Memory B cell (primary cell): ENCODE data around the gene REEP5.
A peak's percentile ranks its signal among the peaks of the same experiment; 100 is the strongest.
"Not testable (repeated sequence)": the region's sequence is repeated elsewhere in the genome, so short reads cannot be mapped to it uniquely, and the experiment has no call there.

Experiments used
- ATAC-seq: fragments of 150-1000 bp; cut with Tn5 transposase; 2 replicates; pipeline ENCODE4 v1.10.0; 2021; ENCODE audit warnings: low read depth, mild to moderate bottlenecking, moderate library complexity
- DNase-seq, 2 donors: peaks; one replicate each; pipeline ENCODE4 v3.0.0; 2022; ENCODE audit warnings: low spot score in 2 of 2
- H3K27ac Mint-ChIP-seq: one replicate; pipeline ENCODE4 v1.8.0; 2022; ENCODE audit warnings: mild to moderate bottlenecking, moderate library complexity, mixed read lengths
- H3K27me3 Mint-ChIP-seq: one replicate; pipeline ENCODE4 v1.8.0; 2022; ENCODE audit warnings: mixed read lengths
- H3K36me3 Mint-ChIP-seq: one replicate; pipeline ENCODE4 v1.8.0; 2022; ENCODE audit warnings: mild to moderate bottlenecking, mixed read lengths
- H3K4me1 Mint-ChIP-seq: one replicate; pipeline ENCODE4 v1.8.0; 2022; ENCODE audit warnings: mixed read lengths
- H3K4me3 Mint-ChIP-seq: one replicate; pipeline ENCODE4 v1.8.0; 2022; ENCODE audit warnings: mild to moderate bottlenecking, moderate library complexity, mixed read lengths
- H3K9me3 Mint-ChIP-seq: one replicate; pipeline ENCODE4 v1.8.0; 2022; ENCODE audit warnings: mixed read lengths

Gene REEP5

GRCh38 chr5:112921833-112922817 lies at the start of gene REEP5:
Gene REEP5 (minus strand): TSS chr5:112922227. CDS start chr5:112922190, 37 bp downstream.
- Mint-ChIP-seq H3K27me3 (no peaks in the 10 kb centered on the region), H3K36me3 (peaks cover 14% of the 10 kb centered on the region), H3K27ac (peak within 1 kb of the TSS; percentile 82), H3K4me3 (peak within 1 kb of the TSS; percentile 90), H3K9me3 (no peaks in the 10 kb centered on the region), H3K4me1 (peaks cover 43% of the 10 kb centered on the region)
- DNase-seq = peak; percentile 76 to 83
- peak; percentile 72 for ATAC-seq

- Mint-ChIP-seq H3K4me1 (peaks cover 15% of the 10 kb centered on the region), H3K4me3 (no peak overlapping the region), H3K27ac (no peak overlapping the region), H3K36me3 (no peaks in the 10 kb centered on the region), H3K9me3 (no peaks in the 10 kb centered on the region), H3K27me3 (no peaks in the 10 kb centered on the region)
- ATAC-seq (no peak), DNase-seq (no peak)
Observed at GRCh38 chr5:112971276-112971675, 49.2 kb upstream of the REEP5 start.

- no peak for ATAC-seq
- Mint-ChIP-seq H3K4me1 (peaks cover 13% of the 10 kb centered on the region), H3K4me3 (no peak overlapping the region), H3K27ac (peak overlapping the region; percentile 41), H3K36me3 (no peaks in the 10 kb centered on the region), H3K27me3 (no peaks in the 10 kb centered on the region), H3K9me3 (no peaks in the 10 kb centered on the region)
- no peak for DNase-seq
Observed at GRCh38 chr5:112968411-112969106, 46.5 kb upstream of the REEP5 start.

GRCh38 chr5:112967520-112968083 lies 45.6 kb upstream of the REEP5 start:
- peaks cover 19% of the 10 kb centered on the region for H3K4me1 Mint-ChIP-seq

GRCh38 chr5:112965733-112966306 lies 43.8 kb upstream of the REEP5 start:
- Mint-ChIP-seq H3K36me3 (no peaks in the 10 kb centered on the region), H3K4me3 (no peak overlapping the region)
- no peak for ATAC-seq

More at GRCh38 chr5:112967520-112968083, 45.6 kb upstream of the REEP5 start:
- H3K36me3 Mint-ChIP-seq = no peaks in the 10 kb centered on the region
- peak overlapping the region; percentile 41 for H3K27ac Mint-ChIP-seq
- no peak for DNase-seq
- H3K9me3 Mint-ChIP-seq = no peaks in the 10 kb centered on the region
- ATAC-seq = no peak
- H3K4me3 Mint-ChIP-seq = no peak overlapping the region
- H3K27me3 Mint-ChIP-seq = no peaks in the 10 kb centered on the region

GRCh38 chr5:112963374-112963733 lies 41.3 kb upstream of the REEP5 start:
- H3K4me1 Mint-ChIP-seq = peaks cover 15% of the 10 kb centered on the region
- not testable (repeated sequence) for H3K4me3 Mint-ChIP-seq, H3K27me3 Mint-ChIP-seq, H3K36me3 Mint-ChIP-seq, H3K27ac Mint-ChIP-seq, DNase-seq, H3K9me3 Mint-ChIP-seq, ATAC-seq

More at GRCh38 chr5:112965733-112966306, 43.8 kb upstream of the REEP5 start:
- no peak for DNase-seq
- Mint-ChIP-seq H3K4me1 (peaks cover 19% of the 10 kb centered on the region), H3K9me3 (no peaks in the 10 kb centered on the region), H3K27ac (no peak overlapping the region), H3K27me3 (no peaks in the 10 kb centered on the region)

GRCh38 chr5:112960863-112961504 lies 39.0 kb upstream of the REEP5 start:
- peaks cover 19% of the 10 kb centered on the region for H3K4me1 Mint-ChIP-seq
- ATAC-seq (no peak), DNase-seq (no peak)
- no peak overlapping the region for H3K4me3 Mint-ChIP-seq
- no peaks in the 10 kb centered on the region for H3K9me3 Mint-ChIP-seq
- H3K27ac Mint-ChIP-seq = no peak overlapping the region
- H3K27me3 Mint-ChIP-seq = no peaks in the 10 kb centered on the region
- no peaks in the 10 kb centered on the region for H3K36me3 Mint-ChIP-seq

- Mint-ChIP-seq H3K9me3 (no peaks in the 10 kb centered on the region), H3K4me1 (peaks cover 19% of the 10 kb centered on the region), H3K4me3 (no peak overlapping the region), H3K27me3 (no peaks in the 10 kb centered on the region), H3K27ac (no peak overlapping the region), H3K36me3 (no peaks in the 10 kb centered on the region)
- no peak for ATAC-seq
- DNase-seq = no peak
Observed at GRCh38 chr5:112960315-112960714, 38.3 kb upstream of the REEP5 start.

GRCh38 chr5:112959872-112960271 lies 37.8 kb upstream of the REEP5 start:
- not testable (repeated sequence) for H3K9me3 Mint-ChIP-seq, H3K27ac Mint-ChIP-seq, DNase-seq

GRCh38 chr5:112958093-112959088 lies 36.4 kb upstream of the REEP5 start:
- DNase-seq = no peak
- Mint-ChIP-seq H3K9me3 (no peaks in the 10 kb centered on the region), H3K36me3 (no peaks in the 10 kb centered on the region), H3K4me3 (no peak overlapping the region), H3K27ac (no peak overlapping the region), H3K27me3 (no peaks in the 10 kb centered on the region), H3K4me1 (peaks cover 13% of the 10 kb centered on the region)
- peak; percentile 29 for ATAC-seq

More at GRCh38 chr5:112959872-112960271, 37.8 kb upstream of the REEP5 start:
- not testable (repeated sequence) for H3K27me3 Mint-ChIP-seq, ATAC-seq, H3K4me3 Mint-ChIP-seq, H3K36me3 Mint-ChIP-seq
- peaks cover 19% of the 10 kb centered on the region for H3K4me1 Mint-ChIP-seq

- Mint-ChIP-seq H3K9me3 (no peaks in the 10 kb centered on the region), H3K27ac (no peak overlapping the region), H3K4me1 (peaks cover 7% of the 10 kb centered on the region), H3K4me3 (no peak overlapping the region), H3K36me3 (no peaks in the 10 kb centered on the region), H3K27me3 (no peaks in the 10 kb centered on the region)
- ATAC-seq (no peak), DNase-seq (no peak)
Observed at GRCh38 chr5:112957036-112957808, 35.2 kb upstream of the REEP5 start.

GRCh38 chr5:112956606-112957005 lies 34.6 kb upstream of the REEP5 start:
- no peak overlapping the region for H3K27ac Mint-ChIP-seq
- no peaks in the 10 kb centered on the region for H3K36me3 Mint-ChIP-seq
- no peak for ATAC-seq

More at GRCh38 chr5:112956606-112957005, 34.6 kb upstream of the REEP5 start:
- no peaks in the 10 kb centered on the region for H3K9me3 Mint-ChIP-seq
- H3K27me3 Mint-ChIP-seq = no peaks in the 10 kb centered on the region
- DNase-seq = no peak
- no peak overlapping the region for H3K4me3 Mint-ChIP-seq
- H3K4me1 Mint-ChIP-seq = peaks cover 7% of the 10 kb centered on the region
